IPS-NIHi7 (cell line): ENCODE measurements around the gene FUBP3.
"Not testable (repeated sequence)": the region's sequence is repeated elsewhere in the genome, so short reads cannot be mapped to it uniquely, and the experiment has no call there.

Experiments used
- DNase-seq: peaks from one replicate; pipeline ENCODE4 v3.0.0; 2012; ENCODE audit warnings: mixed read lengths; ENCODE audit errors: extremely low spot score

FUBP3 gene

DNA sequence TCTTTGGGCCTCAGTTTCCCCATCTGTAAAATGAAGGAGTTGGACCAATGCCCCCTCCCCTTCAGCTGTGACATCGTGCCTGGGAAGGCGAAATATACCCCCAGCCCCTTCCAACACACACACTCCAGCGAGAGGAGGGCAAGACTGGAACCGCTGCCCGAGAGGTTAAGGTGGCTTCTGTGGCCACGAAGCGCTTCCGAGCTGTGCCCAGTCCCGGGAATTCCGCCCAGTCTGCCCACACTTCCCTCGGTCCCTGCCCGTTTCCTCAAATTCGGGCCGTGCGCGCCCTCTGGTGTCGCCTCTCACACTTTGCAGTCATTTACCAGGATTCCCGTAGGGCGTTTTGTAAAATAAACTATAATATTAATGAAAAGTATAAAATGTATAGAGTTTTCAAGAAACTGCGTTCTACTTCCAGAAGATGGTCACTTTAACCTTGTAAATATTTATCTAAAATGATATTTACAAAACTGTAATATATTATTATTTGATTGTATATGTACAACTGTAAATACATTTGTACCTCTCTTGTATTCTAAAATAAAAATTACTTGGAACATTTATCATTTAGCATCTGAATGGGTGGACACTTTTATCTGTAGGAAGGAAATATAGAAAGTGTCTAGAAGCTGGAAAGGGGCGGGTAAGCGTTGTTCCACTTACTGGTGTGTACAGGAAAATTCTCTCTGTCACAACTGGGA, 103.2 kb downstream of the FUBP3 start:
- peak; percentile 80 for DNase-seq

DNA sequence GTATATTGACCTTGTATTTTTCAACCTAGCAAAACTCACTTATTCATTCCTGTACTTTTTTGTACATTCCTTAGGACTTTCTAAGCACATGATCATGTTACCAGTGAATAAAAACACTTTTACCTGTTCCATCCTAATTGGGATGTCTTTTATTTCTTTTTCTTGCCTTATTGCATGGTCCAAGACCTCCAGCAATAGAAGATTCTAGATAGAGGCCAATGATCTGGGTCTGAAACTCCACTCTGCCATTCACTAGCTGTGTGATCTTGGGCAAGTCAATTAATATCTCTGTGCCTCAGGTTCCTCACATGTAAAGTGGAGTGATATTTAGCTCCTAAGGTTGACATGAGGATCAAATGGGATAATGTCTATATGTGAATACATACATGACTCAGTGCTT, 105.7 kb downstream of the FUBP3 start:
- no peak for DNase-seq

DNA sequence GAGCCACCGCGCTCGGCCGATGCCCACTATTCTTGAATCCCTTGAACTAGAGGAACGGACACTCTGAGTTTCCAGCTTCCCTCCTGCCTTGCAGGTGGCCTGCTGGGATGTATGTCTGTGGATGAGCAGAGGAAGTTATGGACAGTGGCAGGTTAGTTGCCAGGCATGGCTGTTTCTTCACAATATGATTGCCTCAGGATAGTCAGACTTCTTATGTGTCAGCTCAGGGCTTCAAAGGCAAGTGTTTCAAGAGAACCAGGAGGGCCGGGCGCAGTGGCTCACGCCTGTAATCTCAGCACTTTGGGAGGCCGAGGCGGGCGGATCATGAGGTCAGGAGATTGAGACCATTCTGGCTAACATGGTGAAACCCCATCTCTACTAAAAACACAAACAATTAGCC, 106.6 kb downstream of the FUBP3 start:
- DNase-seq: not testable (repeated sequence)

DNA sequence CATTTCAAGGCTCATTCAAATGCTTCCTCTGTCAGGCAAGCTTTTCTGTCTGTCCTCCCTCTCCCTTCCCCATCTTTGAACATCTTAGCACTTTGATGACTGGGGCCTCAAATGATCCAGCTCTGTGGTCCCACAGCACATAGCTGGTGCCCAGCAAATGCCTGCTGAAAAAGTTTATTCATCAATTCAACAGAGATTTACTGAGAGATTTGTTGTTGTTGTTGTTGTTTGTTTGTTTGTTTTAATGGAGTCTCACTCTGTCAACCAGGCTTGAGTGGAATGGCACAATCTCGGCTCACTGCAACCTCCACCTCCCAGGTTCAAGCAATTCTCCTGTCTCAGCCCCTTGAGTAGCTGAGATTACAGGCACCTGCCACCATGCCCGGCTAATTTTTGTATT, 108.2 kb downstream of the FUBP3 start:
- no peak for DNase-seq
